ENCODE results near the gene ADAM19. TPM values are rescaled to one million over a fixed set of nuclear protein-coding genes. Genes with fewer than 3 reads are reported as not detected.
A peak's percentile ranks its signal among the peaks of the same experiment; 100 is the strongest.

ADAM19 gene
- total and polyA plus RNA-seq, 7 experiments from 2014 or later = 0.10 to 410 (median 0.86) TPM

- ChIA-PET POLR2A (no interaction called here), CTCF (interaction anchor here (0.7 kb wide), 1 partner anchor 695 kb away, joined by 3 read pairs; no protein-coding TSS in a partner anchor)
- Mint-ChIP-seq H3K9me3 (no peaks in the 10 kb centered on the region), H3K27me3 (no peaks in the 10 kb centered on the region), H3K36me3 (peaks cover 0 to 79% (median 0%) of the 10 kb centered on the region in 5 donors), H3K4me3 (peak overlapping the region in 1 of 10 donors; percentile 74), H3K4me1 (peaks cover 10 to 84% (median 20%) of the 10 kb centered on the region in 7 donors), H3K27ac (peak overlapping the region in 1 of 9 donors; percentile 61)
- no peaks in the 10 kb centered on the region for H3K27me3 ChIP-seq (ENCODE audit: control insufficient read depth in 2 of 2, insufficient read depth in 2 of 2, low read length in 2 of 2)
- DNase-seq (no peak), ATAC-seq (peak; percentile 64)
- intact Hi-C loops (cut with micrococcal nuclease) = no loop called here
- no peak overlapping the region for H3K27ac ChIP-seq (ENCODE audit: low read depth, low read length)
- peaks cover 0 to 3% (median 0%) of the 10 kb centered on the region in 3 experiments for H3K36me3 ChIP-seq (ENCODE audit: control insufficient read depth in 2 of 3, insufficient read depth in 3 of 3, low read length in 3 of 3)
- H3K9me3 ChIP-seq (ENCODE audit: control insufficient read depth in 2 of 3, low read length in 3 of 3) = no peaks in the 10 kb centered on the region
- peaks cover 11 to 21% of the 10 kb centered on the region in 2 donors for H3K4me1 ChIP-seq (ENCODE audit: control insufficient read depth in 2 of 2, insufficient read depth in 2 of 2, low read length in 2 of 2)
- H3K4me3 ChIP-seq (ENCODE audit: low read length) = no peak overlapping the region
These were observed 8.6 kb downstream of the ADAM19 start for GRCh38 chr5:157566902-157567489.

- Mint-ChIP-seq H3K27ac (peak overlapping the region in 2 of 9 donors; percentile 5 to 82), H3K4me1 (peaks cover 0 to 81% (median 4%) of the 10 kb centered on the region in 7 donors), H3K9me3 (no peaks in the 10 kb centered on the region), H3K27me3 (no peaks in the 10 kb centered on the region), H3K36me3 (peaks cover 0 to 77% (median 0%) of the 10 kb centered on the region in 5 donors), H3K4me3 (peak overlapping the region in 1 of 10 donors; percentile 57)
- ChIA-PET POLR2A (no interaction called here), CTCF (no interaction called here)
- peaks cover 0 to 8% of the 10 kb centered on the region in 2 donors for H3K4me1 ChIP-seq (ENCODE audit: control insufficient read depth in 2 of 2, insufficient read depth in 2 of 2, low read length in 2 of 2)
- H3K27ac ChIP-seq (ENCODE audit: low read depth, low read length) = no peak overlapping the region
- ATAC-seq (no peak), DNase-seq (no peak)
- peaks cover 0 to 3% (median 0%) of the 10 kb centered on the region in 3 experiments for H3K36me3 ChIP-seq (ENCODE audit: control insufficient read depth in 2 of 3, insufficient read depth in 3 of 3, low read length in 3 of 3)
- no peak overlapping the region for H3K4me3 ChIP-seq (ENCODE audit: low read length)
- H3K9me3 ChIP-seq (ENCODE audit: control insufficient read depth in 2 of 3, low read length in 3 of 3) = no peaks in the 10 kb centered on the region
- no peaks in the 10 kb centered on the region for H3K27me3 ChIP-seq (ENCODE audit: control insufficient read depth in 2 of 2, insufficient read depth in 2 of 2, low read length in 2 of 2)
- intact Hi-C loops (cut with micrococcal nuclease) = loop anchor here in 1 of 2 donors (2.0 kb wide), 1 partner anchor 15 kb away; no protein-coding TSS in a partner anchor
These were observed 11.5 kb downstream of the ADAM19 start for GRCh38 chr5:157563929-157564716.

DNA sequence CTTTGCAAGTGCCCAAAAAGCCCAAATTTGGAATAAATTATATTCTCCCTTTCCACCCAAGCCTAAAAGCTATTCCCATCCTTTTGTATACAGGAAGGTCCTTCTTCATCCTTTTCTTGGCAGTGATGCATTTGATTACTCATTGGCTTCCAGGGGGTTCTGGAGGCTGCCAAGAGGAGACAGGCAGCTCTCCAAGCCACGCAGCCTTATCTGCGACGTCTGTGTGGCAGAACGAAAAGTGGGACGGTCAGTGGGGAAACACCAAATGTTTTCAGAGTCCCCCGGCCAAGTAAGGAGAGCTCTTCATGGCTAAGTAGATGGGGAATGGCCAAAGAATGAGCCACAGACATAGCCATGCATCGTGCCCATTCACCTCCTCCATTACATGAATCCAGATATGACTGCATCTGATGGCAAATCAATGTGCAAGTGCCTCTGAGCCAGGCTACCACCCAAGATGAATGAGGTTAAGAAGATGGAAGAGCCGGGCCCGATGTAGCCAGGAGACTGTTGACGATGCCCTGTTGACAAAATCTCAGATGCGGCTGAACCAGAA, 12.1 kb downstream of the ADAM19 start:
- DNase-seq = no peak
- no peaks in the 10 kb centered on the region for H3K27me3 ChIP-seq (ENCODE audit: control insufficient read depth in 2 of 2, insufficient read depth in 2 of 2, low read length in 2 of 2)
- Mint-ChIP-seq H3K4me3 (peak overlapping the region in 1 of 10 donors; percentile 57), H3K4me1 (peaks cover 0 to 82% (median 4%) of the 10 kb centered on the region in 7 donors), H3K36me3 (peaks cover 0 to 78% (median 0%) of the 10 kb centered on the region in 5 donors), H3K9me3 (no peaks in the 10 kb centered on the region), H3K27me3 (no peaks in the 10 kb centered on the region), H3K27ac (peak overlapping the region in 1 of 9 donors; percentile 82)
- peaks cover 0 to 3% (median 0%) of the 10 kb centered on the region in 3 experiments for H3K36me3 ChIP-seq (ENCODE audit: control insufficient read depth in 2 of 3, insufficient read depth in 3 of 3, low read length in 3 of 3)
- no peak overlapping the region for H3K27ac ChIP-seq (ENCODE audit: low read depth, low read length)
- intact Hi-C loops (cut with micrococcal nuclease) = loop anchor here in 1 of 2 donors (2.0 kb wide), 1 partner anchor 15 kb away; no protein-coding TSS in a partner anchor
- no peak for ATAC-seq
- POLR2A ChIA-PET = no interaction called here
- H3K9me3 ChIP-seq (ENCODE audit: control insufficient read depth in 2 of 3, low read length in 3 of 3) = no peaks in the 10 kb centered on the region
- H3K4me1 ChIP-seq (ENCODE audit: control insufficient read depth in 2 of 2, insufficient read depth in 2 of 2, low read length in 2 of 2) = peaks cover 0 to 8% of the 10 kb centered on the region in 2 donors
- CTCF ChIA-PET = no interaction called here
- H3K4me3 ChIP-seq (ENCODE audit: low read length) = no peak overlapping the region

DNA sequence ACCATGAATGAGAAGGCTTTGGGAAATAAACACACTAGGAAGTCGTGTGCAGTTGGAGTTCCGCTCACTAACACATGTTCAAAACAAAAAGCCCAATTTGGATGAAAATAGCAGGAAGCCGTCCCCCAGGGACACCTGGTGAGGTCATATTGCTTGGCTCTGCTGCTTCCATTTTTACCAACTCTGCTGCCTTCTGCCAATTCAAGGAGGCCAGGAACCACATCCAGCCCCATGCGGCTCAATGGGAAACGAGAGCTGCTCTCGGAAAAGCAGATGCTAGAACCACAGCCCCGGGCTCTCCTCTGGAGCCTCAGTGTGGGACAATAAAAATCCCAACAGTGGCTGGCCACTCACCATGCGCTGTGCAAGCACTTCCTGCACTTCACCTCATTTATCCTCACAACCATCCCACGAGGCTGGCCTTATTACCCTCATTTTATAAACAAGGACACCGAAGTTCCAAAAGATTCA, 13.4 kb downstream of the ADAM19 start:
- H3K4me1 ChIP-seq (ENCODE audit: control insufficient read depth in 2 of 2, insufficient read depth in 2 of 2, low read length in 2 of 2) = peaks cover 0 to 8% of the 10 kb centered on the region in 2 donors
- POLR2A ChIA-PET = no interaction called here
- Mint-ChIP-seq H3K27ac (peak overlapping the region in 1 of 9 donors; percentile 74), H3K27me3 (no peaks in the 10 kb centered on the region), H3K4me1 (peaks cover 0 to 82% (median 4%) of the 10 kb centered on the region in 7 donors), H3K9me3 (no peaks in the 10 kb centered on the region), H3K4me3 (peak overlapping the region in 1 of 10 donors; percentile 63), H3K36me3 (peaks cover 0 to 77% (median 0%) of the 10 kb centered on the region in 5 donors)
- no peak for DNase-seq
- no peaks in the 10 kb centered on the region for H3K27me3 ChIP-seq (ENCODE audit: control insufficient read depth in 2 of 2, insufficient read depth in 2 of 2, low read length in 2 of 2)
- H3K9me3 ChIP-seq (ENCODE audit: control insufficient read depth in 2 of 3, low read length in 3 of 3) = no peaks in the 10 kb centered on the region
- H3K27ac ChIP-seq (ENCODE audit: low read depth, low read length) = no peak overlapping the region
- H3K4me3 ChIP-seq (ENCODE audit: low read length) = no peak overlapping the region
- H3K36me3 ChIP-seq (ENCODE audit: control insufficient read depth in 2 of 3, insufficient read depth in 3 of 3, low read length in 3 of 3) = peaks cover 0 to 3% (median 0%) of the 10 kb centered on the region in 3 experiments
- intact Hi-C loops (cut with micrococcal nuclease) = loop anchor here in 1 of 2 donors (2.0 kb wide), 1 partner anchor 13 kb away; no protein-coding TSS in a partner anchor
- no peak for ATAC-seq
- CTCF ChIA-PET = no interaction called here

DNA sequence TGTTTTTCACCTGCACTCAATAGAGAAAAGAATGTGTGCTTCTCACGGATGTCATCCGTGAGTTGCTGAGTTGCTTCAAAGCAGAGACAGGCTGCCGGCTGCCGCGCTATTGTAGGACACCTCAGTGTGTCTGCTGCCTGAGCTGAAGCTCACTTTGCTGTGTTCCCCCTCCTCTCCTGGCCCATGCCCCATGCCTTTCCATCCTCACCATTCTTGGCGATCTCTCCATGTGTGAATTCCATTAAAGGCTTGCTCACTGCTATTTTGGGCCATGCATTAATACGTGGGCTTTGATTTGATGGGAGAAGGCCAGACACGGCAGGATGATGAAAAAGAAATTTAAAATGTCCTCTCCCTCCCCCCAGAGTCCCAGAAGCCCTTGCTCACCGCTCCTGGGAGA, 14.5 kb downstream of the ADAM19 start:
- CTCF ChIA-PET = interaction anchor here (0.7 kb wide), 1 partner anchor 178 kb away, joined by 3 read pairs; no protein-coding TSS in a partner anchor
- H3K27ac Mint-ChIP-seq = no peak overlapping the region
- Histone ChIP-seq H3K36me3 (ENCODE audit: control insufficient read depth in 2 of 3, insufficient read depth in 3 of 3, low read length in 3 of 3) (peaks cover 0 to 3% (median 0%) of the 10 kb centered on the region in 3 experiments), H3K4me3 (ENCODE audit: low read length) (no peak overlapping the region), H3K9me3 (ENCODE audit: control insufficient read depth in 2 of 3, low read length in 3 of 3) (no peaks in the 10 kb centered on the region), H3K4me1 (ENCODE audit: control insufficient read depth in 2 of 2, insufficient read depth in 2 of 2, low read length in 2 of 2) (peaks cover 0 to 8% of the 10 kb centered on the region in 2 donors), H3K27ac (ENCODE audit: low read depth, low read length) (no peak overlapping the region), H3K27me3 (ENCODE audit: control insufficient read depth in 2 of 2, insufficient read depth in 2 of 2, low read length in 2 of 2) (no peaks in the 10 kb centered on the region)
- ATAC-seq (no peak), DNase-seq (no peak)
- peaks cover 0 to 78% (median 0%) of the 10 kb centered on the region in 5 donors for H3K36me3 Mint-ChIP-seq
- peaks cover 0 to 85% (median 4%) of the 10 kb centered on the region in 7 donors for H3K4me1 Mint-ChIP-seq
- no peaks in the 10 kb centered on the region for H3K27me3 Mint-ChIP-seq
- no peaks in the 10 kb centered on the region for H3K9me3 Mint-ChIP-seq
- peak overlapping the region in 1 of 10 donors; percentile 21 for H3K4me3 Mint-ChIP-seq
- POLR2A ChIA-PET = no interaction called here
- intact Hi-C loops (cut with micrococcal nuclease) = no loop called here

- no peaks in the 10 kb centered on the region for H3K27me3 Mint-ChIP-seq
- H3K36me3 Mint-ChIP-seq = peaks cover 0 to 77% (median 0%) of the 10 kb centered on the region in 5 donors
- no peak for ATAC-seq
- no peak overlapping the region for H3K27ac Mint-ChIP-seq
- H3K4me1 ChIP-seq (ENCODE audit: control insufficient read depth in 2 of 2, insufficient read depth in 2 of 2, low read length in 2 of 2) = peaks cover 0 to 12% of the 10 kb centered on the region in 2 donors
- H3K9me3 ChIP-seq (ENCODE audit: control insufficient read depth in 2 of 3, low read length in 3 of 3) = no peaks in the 10 kb centered on the region
- H3K27me3 ChIP-seq (ENCODE audit: control insufficient read depth in 2 of 2, insufficient read depth in 2 of 2, low read length in 2 of 2) = no peaks in the 10 kb centered on the region
- H3K9me3 Mint-ChIP-seq = no peaks in the 10 kb centered on the region
- no peak overlapping the region for H3K4me3 Mint-ChIP-seq
- peaks cover 0 to 3% (median 0%) of the 10 kb centered on the region in 3 experiments for H3K36me3 ChIP-seq (ENCODE audit: control insufficient read depth in 2 of 3, insufficient read depth in 3 of 3, low read length in 3 of 3)
- intact Hi-C loops (cut with micrococcal nuclease) = no loop called here
- no peak overlapping the region for H3K4me3 ChIP-seq (ENCODE audit: low read length)
- H3K4me1 Mint-ChIP-seq = peaks cover 0 to 89% (median 4%) of the 10 kb centered on the region in 7 donors
- POLR2A ChIA-PET = no interaction called here
- DNase-seq = no peak
- no peak overlapping the region for H3K27ac ChIP-seq (ENCODE audit: low read depth, low read length)
- CTCF ChIA-PET = no interaction called here
These were observed 16.3 kb downstream of the ADAM19 start for GRCh38 chr5:157559301-157559700.
